WI38 (cell line): ENCODE measurements around the gene GTF2F1.

Source experiments
- H3K4me3 ChIP-seq: 2 replicates; pipeline ENCODE4 v1.5.1; 2011; ENCODE audit warnings: low read depth, mild to moderate bottlenecking, control low read depth, low read length
- CTCF ChIP-seq: IDR thresholded peaks from 2 replicates; pipeline ENCODE4 v1.5.1; 2012; ENCODE audit warnings: low read depth, mild to moderate bottlenecking, control low read depth, low read length

GTF2F1 gene

GRCh38 chr19:6424195-6424938, 31.4 kb upstream of the GTF2F1 start, which contains the start of gene KHSRP:
Gene KHSRP (minus strand): TSS chr19:6424811. CDS start chr19:6424701, 110 bp downstream.
- peak within 1 kb of the TSS; percentile 94 for H3K4me3 ChIP-seq
- no peak for TF ChIP-seq CTCF

GRCh38 chr19:6423499-6424194, 30.7 kb upstream of the GTF2F1 start:
- H3K4me3 ChIP-seq = peak overlapping the region; percentile 94
- no peak for TF ChIP-seq CTCF

GRCh38 chr19:6421075-6422014, 28.4 kb upstream of the GTF2F1 start:
- no peak overlapping the region for H3K4me3 ChIP-seq
- TF ChIP-seq CTCF = no peak

- no peak for TF ChIP-seq CTCF
- no peak overlapping the region for H3K4me3 ChIP-seq
These were observed 25.6 kb upstream of the GTF2F1 start for GRCh38 chr19:6418562-6418932.

- TF ChIP-seq CTCF = peak; percentile 25; the same call in 1 of the 2 replicates
- no peak overlapping the region for H3K4me3 ChIP-seq
These were observed 25.0 kb upstream of the GTF2F1 start for GRCh38 chr19:6417713-6418561.

- no peak overlapping the region for H3K4me3 ChIP-seq
- no peak for TF ChIP-seq CTCF
These were observed 23.9 kb upstream of the GTF2F1 start for GRCh38 chr19:6416658-6417405.
